Esophagus muscularis mucosa (tissue), 4 donors: ENCODE results near the gene VPS13D. TPM values are rescaled to one million over a fixed set of nuclear protein-coding genes. Genes with fewer than 3 reads are reported as not detected.

Experiments used
- DNase-seq: peaks from one replicate; pipeline ENCODE4 v3.0.0-alpha.2; 2017; ENCODE audit errors: extremely low spot score
- H3K27ac ChIP-seq, 4 donors: fragments of 200-600 bp; sonication (generic); replicated peaks in 1 of 4; 1 replicate in 3 of 4; 2 replicates in 1 of 4; pipeline ENCODE4 v1.5.1; 2016 to 2019; ENCODE audit warnings: mild to moderate bottlenecking in 1 of 4
- H3K27me3 ChIP-seq, 4 donors: fragments of 200-600 bp; sonication (generic); one replicate each; pipeline versions ENCODE4 v1.5.1 to v1.6.0; 2016 to 2019
- H3K36me3 ChIP-seq, 4 donors: fragments of 200-600 bp; sonication (generic); one replicate each; pipeline ENCODE4 v1.5.1; 2016 to 2019
- H3K4me1 ChIP-seq, 4 donors: fragments of 200-600 bp; sonication (generic); one replicate each; pipeline ENCODE4 v1.5.1; 2016 to 2019
- H3K4me3 ChIP-seq, 4 donors: fragments of 200-600 bp; sonication (generic); 1 replicate in 2 of 4; 2 replicates in 2 of 4; pipeline ENCODE4 v1.5.1; 2016 to 2019; ENCODE audit warnings: mild to moderate bottlenecking in 4 of 4, moderate library complexity in 1 of 4
- H3K9me3 ChIP-seq, 4 donors: fragments of 200-600 bp; sonication (generic); 1 replicate in 3 of 4; 2 replicates in 1 of 4; pipeline ENCODE4 v1.5.1; 2016 to 2019
- CTCF ChIP-seq, 3 experiments: fragments of 200-600 bp in 2 of 3; fragments of 450-650 bp in 1 of 3; sonication (generic) in 2 of 3; IDR thresholded peaks; one replicate each; pipeline ENCODE4 v1.5.1; 2017 to 2019; ENCODE audit warnings: antibody characterized with exemption in 3 of 3, mild to moderate bottlenecking in 2 of 3, moderate library complexity in 1 of 3
- EP300 ChIP-seq: sonication (generic); formaldehyde crosslinking; IDR thresholded peaks from one replicate; pipeline ENCODE4 v1.6.1; 2017; ENCODE audit warnings: antibody characterized with exemption
- POLR2A ChIP-seq: fragments of 450-650 bp; IDR thresholded peaks from one replicate; pipeline ENCODE4 v1.6.1; 2017; ENCODE audit warnings: antibody characterized with exemption, moderate library complexity, mild to moderate bottlenecking, low read depth
- POLR2AphosphoS5 ChIP-seq, 2 donors: sonication (generic); formaldehyde crosslinking; IDR thresholded peaks; one replicate each; pipeline ENCODE4 v1.6.1; 2017; ENCODE audit warnings: antibody characterized with exemption in 2 of 2
- WGBS: methylation state at CpG from one replicate; pipeline ENCODE4 v1.1.5; 2018; 5-methylcytosine and 5-hydroxymethylcytosine counted together
- intact Hi-C: fragments of 100-400 bp; cut with DNase I; formaldehyde crosslinking; loops from one replicate; pipeline ENCODE4 v1.15.1; 2023
- total RNA-seq, 4 donors: library from RNA; depleted of rRNA; stranded (reverse); fragments of >200 nt; gene quantifications; one replicate each; pipeline versions ENCODE4 v1.1.0 to v1.2.1, GENCODE V29; 2016

VPS13D gene
- total RNA-seq, 4 donors from 2014 or later, result 67.8 to 93.3 (median 85.4) TPM

DNA sequence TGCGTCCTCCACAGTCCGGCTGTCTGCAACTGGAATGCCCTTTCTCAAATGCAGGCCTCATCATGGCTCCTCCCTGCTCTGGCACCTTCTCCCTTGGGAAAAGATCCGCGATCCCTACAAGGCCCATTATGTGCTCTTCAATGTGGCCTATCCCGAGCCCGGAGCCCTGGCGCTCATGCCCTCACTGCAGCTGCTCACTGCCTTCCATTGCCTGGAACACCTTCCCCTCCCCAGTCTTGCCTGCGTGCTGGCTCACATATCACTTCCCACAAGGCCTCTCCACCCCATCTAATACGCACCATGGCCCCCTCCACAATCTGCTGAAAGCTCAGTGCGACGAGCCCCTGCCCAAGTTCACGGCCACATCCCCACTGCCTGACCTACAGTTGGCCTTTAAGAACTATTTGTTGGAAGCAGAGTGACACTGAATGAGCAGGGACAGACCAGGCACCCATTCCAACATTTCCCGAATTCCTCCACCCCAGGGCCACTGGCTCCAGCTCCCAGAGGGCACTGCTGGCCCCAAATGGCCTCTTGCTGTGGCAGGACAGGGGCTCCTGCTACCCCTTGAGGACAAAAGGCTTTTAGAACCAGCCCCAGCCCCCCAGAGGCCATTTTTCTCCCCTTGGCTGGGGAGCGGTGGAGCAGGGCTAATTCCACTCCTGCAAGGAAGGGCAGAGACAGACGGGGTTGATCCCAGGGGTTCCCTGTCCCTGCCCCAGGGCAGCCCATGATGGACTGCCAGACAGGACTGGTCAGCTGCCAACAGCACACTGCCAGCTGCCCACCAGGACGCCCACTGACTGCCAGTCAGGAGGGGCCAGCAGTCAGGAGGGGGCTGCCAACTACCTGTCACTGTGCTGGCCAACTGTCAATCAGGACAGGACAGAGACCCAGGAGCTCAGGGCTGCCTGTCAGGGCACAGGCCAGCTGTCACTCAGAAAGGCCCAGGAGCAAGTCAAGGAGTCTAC is 323.4 kb downstream of the VPS13D start:
- H3K4me1 ChIP-seq, result peaks cover 63 to 92% (median 91%) of the 10 kb centered on the region in 4 donors
- H3K27me3 ChIP-seq, result no peaks in the 10 kb centered on the region
- peak overlapping the region; percentile 93 to 96 (median 94) for H3K27ac ChIP-seq
- TF ChIP-seq POLR2AphosphoS5 (IDR thresholded peaks at IDR 0.05) (peak in 1 of 2 donors; percentile 40), CTCF (IDR thresholded peaks at IDR 0.05) (no peak)
- H3K9me3 ChIP-seq, result no peaks in the 10 kb centered on the region
- H3K36me3 ChIP-seq, result no peaks in the 10 kb centered on the region
- 65% methylated on average over 13 of the region's 16 CpGs for WGBS
- intact Hi-C loops, result no loop called here
- no peak for DNase-seq
- H3K4me3 ChIP-seq, result no peak overlapping the region

DNA sequence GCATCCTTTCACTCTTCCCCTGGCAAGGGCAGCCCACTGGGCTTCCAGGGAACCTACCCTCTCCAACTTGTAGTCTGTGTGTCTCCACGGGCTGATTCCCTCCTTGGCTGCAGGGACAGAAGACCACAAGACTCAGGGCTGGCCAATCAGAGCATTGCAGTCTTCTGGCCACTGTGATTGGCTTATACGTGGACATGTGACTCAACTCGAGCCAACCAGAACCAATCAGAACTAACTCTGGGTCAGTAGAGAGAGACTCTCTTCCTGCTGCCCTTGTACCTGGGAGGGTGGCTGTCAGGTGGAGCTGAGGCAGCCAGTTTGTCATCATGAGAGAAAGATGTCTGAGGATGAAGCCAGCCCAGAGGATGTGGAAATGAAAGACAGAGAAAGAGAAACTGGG is 324.1 kb downstream of the VPS13D start:
- DNase-seq, result no peak
- WGBS, result 68% methylated on average over 3 of the region's 3 CpGs
- H3K4me1 ChIP-seq, result peaks cover 56 to 92% (median 86%) of the 10 kb centered on the region in 4 donors

GRCh38 chr1:12554521-12555305 is 324.9 kb downstream of the VPS13D start:
- no peaks in the 10 kb centered on the region for H3K36me3 ChIP-seq
- TF ChIP-seq CTCF (IDR thresholded peaks at IDR 0.05), result no peak
- no peak for DNase-seq
- H3K4me1 ChIP-seq, result peaks cover 49 to 88% (median 78%) of the 10 kb centered on the region in 4 donors
- peak overlapping the region; percentile 93 to 96 (median 94) for H3K27ac ChIP-seq
- intact Hi-C loops, result loop anchor here (5.0 kb wide), 1 partner anchor 38 kb away; no protein-coding TSS in a partner anchor
- no peak overlapping the region for H3K4me3 ChIP-seq
- H3K9me3 ChIP-seq, result no peaks in the 10 kb centered on the region
- H3K27me3 ChIP-seq, result no peaks in the 10 kb centered on the region
- 88% methylated on average over 12 of the region's 18 CpGs for WGBS

More for the DNA sequence above, 324.1 kb downstream of the VPS13D start:
- Histone ChIP-seq H3K36me3 (no peaks in the 10 kb centered on the region), H3K4me3 (no peak overlapping the region), H3K27ac (peak overlapping the region; percentile 93 to 96 (median 94)), H3K27me3 (no peaks in the 10 kb centered on the region), H3K9me3 (no peaks in the 10 kb centered on the region)
- intact Hi-C loops, result no loop called here
- TF ChIP-seq POLR2A (no peak), EP300 (no peak), CTCF (IDR thresholded peaks at IDR 0.05) (no peak), POLR2AphosphoS5 (IDR thresholded peaks at IDR 0.05) (no peak)

DNA sequence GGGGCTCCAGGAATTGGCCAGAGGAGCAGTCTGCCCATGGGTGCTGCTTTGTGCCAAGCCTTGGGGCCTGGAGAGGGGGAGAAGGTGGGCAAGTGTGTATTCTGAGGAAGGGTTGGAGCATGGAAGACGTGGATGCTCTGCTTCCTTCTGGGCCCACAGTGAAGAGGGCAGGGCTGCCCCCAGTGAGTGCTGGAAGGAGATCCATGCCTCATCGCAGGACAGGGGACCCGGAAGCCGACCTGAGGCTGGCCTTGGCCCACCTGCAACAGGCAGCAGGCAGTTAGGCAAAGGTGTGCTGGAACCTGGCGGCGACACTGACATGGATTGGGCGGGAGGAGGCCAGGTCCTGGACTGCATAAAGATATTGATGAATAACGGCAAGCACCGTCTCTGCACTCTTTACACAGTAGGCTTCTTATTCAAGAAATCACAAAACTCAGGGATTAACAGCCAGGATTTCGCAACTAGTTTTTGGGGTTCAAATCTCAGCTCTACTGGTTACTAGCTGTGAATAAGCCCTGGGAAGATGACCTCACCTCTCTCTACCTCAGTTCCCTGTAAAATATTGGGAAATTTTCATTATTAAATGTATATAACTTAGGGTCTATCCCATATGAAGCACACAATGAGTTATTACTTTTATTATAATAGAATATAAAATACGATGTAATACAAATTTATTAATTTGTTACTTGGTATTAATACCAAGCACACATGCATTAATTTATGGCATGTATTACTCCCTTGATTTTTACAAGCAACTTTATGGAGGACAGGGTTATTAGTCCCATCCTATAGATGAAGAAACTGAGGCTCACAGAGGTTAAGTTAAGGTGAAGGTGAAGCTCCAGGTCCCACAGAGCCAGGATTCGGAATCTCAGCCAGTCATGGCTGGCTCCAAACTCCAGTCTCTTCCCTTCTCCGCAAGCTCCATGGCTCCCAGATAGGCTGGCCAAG is 325.9 kb downstream of the VPS13D start:
- peak overlapping the region; percentile 93 to 96 (median 94) for H3K27ac ChIP-seq
- H3K9me3 ChIP-seq, result no peaks in the 10 kb centered on the region
- H3K27me3 ChIP-seq, result no peaks in the 10 kb centered on the region
- DNase-seq, result no peak
- H3K4me1 ChIP-seq, result peaks cover 42 to 79% (median 69%) of the 10 kb centered on the region in 4 donors
- intact Hi-C loops, result loop anchor here (5.0 kb wide), 1 partner anchor 37 kb away; no protein-coding TSS in a partner anchor
- no peaks in the 10 kb centered on the region for H3K36me3 ChIP-seq
- TF ChIP-seq CTCF (IDR thresholded peaks at IDR 0.05) (no peak), POLR2AphosphoS5 (IDR thresholded peaks at IDR 0.05) (no peak), EP300 (no peak), POLR2A (no peak)
- H3K4me3 ChIP-seq, result no peak overlapping the region
- WGBS, result 84% methylated on average over 13 of the region's 13 CpGs
